Skeletal muscle tissue (tissue), 4 donors: ENCODE results near the gene SHISA3. TPM values are rescaled to one million over a fixed set of nuclear protein-coding genes. Genes with fewer than 3 reads are reported as not detected.

Experiments
- H3K27ac ChIP-seq: one replicate; pipeline ENCODE4 v1.7.0; 2013; ENCODE audit warnings: mild to moderate bottlenecking, low read depth, low read length, inconsistent platforms
- H3K27me3 ChIP-seq, 3 donors: one replicate each; pipeline ENCODE4 v1.7.0; 2013; ENCODE audit warnings: low read length in 3 of 3; ENCODE audit not compliant: control insufficient read depth in 3 of 3, insufficient read depth in 3 of 3
- H3K36me3 ChIP-seq, 3 donors: one replicate each; pipeline ENCODE4 v1.7.0; 2013; ENCODE audit warnings: low read length in 3 of 3; ENCODE audit not compliant: control insufficient read depth in 3 of 3, insufficient read depth in 3 of 3
- H3K4me1 ChIP-seq, 3 donors: one replicate each; pipeline ENCODE4 v1.7.0; 2013; ENCODE audit warnings: low read length in 3 of 3, mild to moderate bottlenecking in 3 of 3; ENCODE audit not compliant: control insufficient read depth in 3 of 3, insufficient read depth in 3 of 3
- H3K4me3 ChIP-seq, 3 donors: one replicate each; pipeline ENCODE4 v1.7.0; 2013; ENCODE audit warnings: low read length in 3 of 3
- H3K9ac ChIP-seq, 3 donors: one replicate each; pipeline ENCODE4 v1.7.0; 2013; ENCODE audit warnings: low read length in 3 of 3, mild to moderate bottlenecking in 3 of 3, moderate library complexity in 2 of 3, low read depth in 1 of 3
- H3K9me3 ChIP-seq, 3 donors: one replicate each; pipeline ENCODE4 v1.7.0; 2013; ENCODE audit warnings: low read length in 3 of 3; ENCODE audit not compliant: control insufficient read depth in 3 of 3
- total RNA-seq: library from RNA; depleted of rRNA; stranded (reverse); fragments of >200 nt; gene quantifications from one replicate; pipeline ENCODE4 v1.2.3, GENCODE V29; 2014
- donor health status: Osteomylitis.

Gene SHISA3
- total RNA-seq, 1 donor from 2014 or later, result 1.6 TPM

DNA sequence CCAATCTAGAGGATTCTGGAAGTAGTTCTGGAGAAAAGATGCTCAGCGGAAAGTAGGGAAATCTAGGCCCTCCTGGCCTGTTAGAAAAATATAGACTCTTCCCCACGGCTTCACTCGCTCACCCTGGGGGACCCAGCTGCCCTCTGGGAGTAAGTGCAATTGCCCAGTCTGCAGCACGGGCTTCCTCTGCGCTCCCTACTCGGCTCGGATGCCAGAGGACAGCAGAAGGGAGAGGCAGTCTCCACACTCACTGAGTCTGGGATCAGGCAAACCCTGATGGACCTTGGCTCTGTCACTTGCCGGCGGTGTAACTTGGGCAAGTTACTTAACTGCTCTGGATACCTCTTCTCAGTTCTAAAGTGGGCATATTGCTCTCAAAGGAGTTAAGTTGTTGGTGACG is 2.1 kb downstream of the SHISA3 start:
- Histone ChIP-seq H3K9ac (no peak overlapping the region), H3K9me3 (no peaks in the 10 kb centered on the region), H3K36me3 (no peaks in the 10 kb centered on the region), H3K4me1 (peaks cover 14 to 23% (median 21%) of the 10 kb centered on the region in 3 donors), H3K4me3 (peak overlapping the region in 2 of 3 donors; percentile 68 to 70), H3K27me3 (peaks cover 44 to 48% (median 47%) of the 10 kb centered on the region in 3 donors), H3K27ac (no peak overlapping the region)

DNA sequence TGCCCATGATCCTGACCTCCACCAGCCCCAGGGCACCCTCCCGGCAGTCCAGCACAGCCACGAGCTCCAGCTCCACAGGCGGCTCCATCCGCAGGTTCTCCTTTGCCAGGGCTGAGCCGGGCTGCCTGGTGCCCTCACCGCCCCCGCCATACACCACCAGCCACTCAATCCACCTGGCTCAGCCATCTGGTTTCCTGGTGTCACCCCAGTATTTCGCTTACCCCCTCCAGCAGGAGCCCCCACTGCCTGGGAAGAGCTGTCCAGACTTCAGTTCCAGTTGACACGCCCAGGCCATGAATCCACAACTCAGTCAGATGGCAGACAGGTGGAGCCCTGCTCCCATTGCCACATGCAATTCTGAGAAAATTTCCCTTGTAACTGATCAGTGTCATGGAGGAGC is 3.9 kb downstream of the SHISA3 start:
- H3K4me1 ChIP-seq, result peaks cover 14 to 23% (median 21%) of the 10 kb centered on the region in 3 donors
- H3K36me3 ChIP-seq, result no peaks in the 10 kb centered on the region
- no peaks in the 10 kb centered on the region for H3K9me3 ChIP-seq
- peaks cover 42 to 48% (median 46%) of the 10 kb centered on the region in 3 donors for H3K27me3 ChIP-seq
- H3K9ac ChIP-seq, result no peak overlapping the region
- H3K4me3 ChIP-seq, result no peak overlapping the region
- no peak overlapping the region for H3K27ac ChIP-seq

DNA sequence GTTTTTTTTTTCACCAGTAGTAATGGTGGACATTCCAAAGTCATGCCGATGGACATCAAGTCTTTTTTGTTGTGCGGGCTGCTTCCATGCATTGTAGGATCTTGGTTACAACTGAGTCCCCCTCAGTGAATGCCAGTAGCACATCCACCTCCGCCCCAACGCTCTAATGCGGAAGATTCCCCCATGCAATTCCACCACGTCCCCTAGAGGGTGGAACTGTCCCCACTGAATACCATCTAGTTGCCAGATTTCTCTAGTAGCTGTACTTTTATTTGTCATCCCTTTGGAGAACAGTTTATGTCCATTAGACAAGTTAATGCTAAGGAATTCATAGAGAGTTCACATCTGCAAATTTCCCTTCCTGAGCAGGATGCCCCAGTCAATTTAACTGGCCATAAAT is 6.7 kb downstream of the SHISA3 start:
- peaks cover 16 to 22% (median 22%) of the 10 kb centered on the region in 3 donors for H3K27me3 ChIP-seq

DNA sequence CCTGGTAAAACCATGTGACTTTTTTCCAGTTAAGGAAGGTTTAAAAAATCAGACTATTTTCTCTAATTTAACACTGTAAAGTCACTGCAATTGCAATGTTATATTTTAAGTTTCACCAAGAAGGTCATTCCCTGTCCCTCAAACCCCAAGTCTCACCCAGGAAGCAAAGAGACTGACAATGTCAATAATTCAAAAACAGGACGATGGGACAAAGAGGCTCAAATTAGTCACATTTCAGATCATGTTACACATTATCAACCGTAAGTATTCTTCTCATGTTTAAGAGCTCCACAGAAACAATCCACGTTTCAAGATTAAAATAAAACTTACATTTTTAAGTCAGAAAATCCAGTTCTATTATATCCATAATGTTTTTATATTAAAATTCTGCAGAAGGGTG is 13.2 kb downstream of the SHISA3 start:
- no peaks in the 10 kb centered on the region for H3K27me3 ChIP-seq
- no peak overlapping the region for H3K9ac ChIP-seq
- H3K4me3 ChIP-seq, result no peak overlapping the region
- no peaks in the 10 kb centered on the region for H3K4me1 ChIP-seq
- H3K36me3 ChIP-seq, result peaks cover 0 to 8% (median 6%) of the 10 kb centered on the region in 3 donors
- H3K9me3 ChIP-seq, result no peaks in the 10 kb centered on the region
- H3K27ac ChIP-seq, result no peak overlapping the region

More for the DNA sequence above, 6.7 kb downstream of the SHISA3 start:
- no peak overlapping the region for H3K4me3 ChIP-seq
- no peaks in the 10 kb centered on the region for H3K9me3 ChIP-seq
- H3K4me1 ChIP-seq, result peaks cover 0 to 5% (median 0%) of the 10 kb centered on the region in 3 donors
- H3K9ac ChIP-seq, result no peak overlapping the region
- H3K27ac ChIP-seq, result no peak overlapping the region
- H3K36me3 ChIP-seq, result no peaks in the 10 kb centered on the region

DNA sequence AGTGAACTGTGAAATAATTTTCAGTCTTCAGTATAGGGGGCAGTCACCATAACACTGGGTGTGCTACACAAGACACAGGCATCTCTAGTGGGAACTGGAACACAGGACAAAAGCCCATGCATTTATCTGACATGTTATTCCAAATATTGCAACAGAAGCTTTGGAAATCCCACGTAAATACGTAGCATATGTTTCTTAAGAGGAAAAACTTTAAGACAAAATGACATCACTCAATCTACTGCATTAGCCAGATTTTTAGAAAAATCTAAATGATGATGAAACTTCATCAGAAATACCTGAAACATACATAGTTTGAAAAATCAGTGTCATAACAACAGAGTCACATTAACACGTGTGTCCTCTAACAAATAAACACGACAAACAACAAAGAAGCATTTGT is 14.5 kb downstream of the SHISA3 start:
- Histone ChIP-seq H3K27ac (no peak overlapping the region), H3K4me1 (no peaks in the 10 kb centered on the region), H3K36me3 (peaks cover 0 to 8% (median 6%) of the 10 kb centered on the region in 3 donors), H3K9ac (no peak overlapping the region), H3K9me3 (no peaks in the 10 kb centered on the region), H3K4me3 (no peak overlapping the region), H3K27me3 (no peaks in the 10 kb centered on the region)

DNA sequence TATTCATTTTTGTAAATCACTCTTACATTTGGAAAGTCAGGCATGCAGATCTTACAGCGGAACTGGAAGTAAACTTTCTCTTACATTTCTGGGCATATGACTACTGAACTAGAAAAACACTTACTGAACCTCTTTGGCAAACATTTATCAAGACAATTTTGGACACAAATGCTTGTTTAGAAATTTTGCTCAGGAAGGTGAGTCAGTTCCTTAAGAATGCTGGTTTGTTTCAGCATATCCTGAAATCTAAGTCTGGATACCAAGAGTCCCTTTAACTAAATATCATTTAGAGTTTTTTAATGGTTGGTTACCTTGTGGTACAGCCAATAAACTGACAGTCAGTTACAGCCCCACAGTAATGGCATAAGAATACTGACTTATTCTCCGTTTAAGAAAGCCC is 15.0 kb downstream of the SHISA3 start:
- Histone ChIP-seq H3K4me1 (no peaks in the 10 kb centered on the region), H3K27me3 (no peaks in the 10 kb centered on the region), H3K9me3 (no peaks in the 10 kb centered on the region), H3K4me3 (no peak overlapping the region), H3K9ac (no peak overlapping the region), H3K27ac (peak overlapping the region; percentile 39), H3K36me3 (peaks cover 0 to 8% (median 6%) of the 10 kb centered on the region in 3 donors)

DNA sequence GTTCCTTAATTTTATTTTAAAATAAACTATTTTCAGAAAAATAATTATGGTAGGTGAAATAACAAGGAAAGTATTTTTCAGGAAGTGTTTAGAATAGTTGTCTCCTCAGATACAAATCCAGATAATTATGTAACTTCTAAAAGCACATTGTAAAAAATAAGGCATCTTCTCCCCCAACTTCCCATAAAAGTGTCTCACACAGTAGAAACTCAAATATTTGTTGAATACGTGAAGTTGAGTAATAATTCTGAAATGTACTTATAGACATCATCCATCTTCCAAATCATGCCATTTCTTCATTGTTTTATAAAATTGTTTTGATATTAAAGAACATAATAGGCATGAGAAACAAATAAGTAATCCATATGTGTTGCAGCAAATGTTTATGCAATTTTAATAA is 18.0 kb downstream of the SHISA3 start:
- Histone ChIP-seq H3K4me3 (no peak overlapping the region), H3K4me1 (no peaks in the 10 kb centered on the region), H3K27ac (no peak overlapping the region), H3K9me3 (no peaks in the 10 kb centered on the region), H3K9ac (no peak overlapping the region), H3K27me3 (no peaks in the 10 kb centered on the region), H3K36me3 (peaks cover 0 to 12% (median 10%) of the 10 kb centered on the region in 3 donors)

DNA sequence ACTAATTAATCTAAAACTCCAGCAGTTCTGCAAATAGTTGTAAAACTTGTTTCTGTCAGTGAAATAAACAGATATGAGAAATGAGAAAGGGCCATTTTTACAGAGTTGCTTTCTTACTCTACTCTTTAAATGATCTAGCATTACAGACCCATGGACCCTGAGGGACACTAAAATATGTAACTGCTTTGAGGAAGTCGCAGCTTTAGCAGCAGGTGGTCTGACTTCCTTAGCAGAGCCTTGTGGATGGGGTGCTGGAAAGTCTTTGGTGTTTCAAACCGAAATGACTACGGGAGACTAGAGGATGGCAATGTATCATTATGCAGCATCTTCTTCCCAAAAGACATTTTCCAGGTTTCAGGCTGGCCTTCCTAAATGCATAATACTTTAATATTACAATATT is 18.7 kb downstream of the SHISA3 start:
- no peaks in the 10 kb centered on the region for H3K4me1 ChIP-seq
- no peaks in the 10 kb centered on the region for H3K9me3 ChIP-seq

DNA sequence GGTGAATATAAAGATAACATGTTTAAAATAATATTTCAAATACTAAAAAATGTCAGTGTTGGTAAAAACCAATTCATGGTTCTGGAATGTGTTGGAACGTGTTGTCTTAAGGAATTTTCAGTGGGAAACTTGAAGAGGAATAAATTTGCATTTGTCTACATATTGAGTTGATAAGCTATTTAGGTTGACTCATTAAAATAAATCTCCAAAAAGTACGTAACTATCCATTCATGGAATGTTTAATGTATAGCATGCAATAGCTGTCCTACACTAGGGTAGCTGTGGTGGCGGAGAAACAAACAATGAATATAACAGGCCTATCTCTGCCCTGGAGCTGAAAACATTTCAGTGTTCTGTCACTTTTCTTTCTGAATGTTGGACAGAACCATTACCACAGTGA is 20.3 kb downstream of the SHISA3 start:
- H3K27me3 ChIP-seq, result no peaks in the 10 kb centered on the region
- peaks cover 8 to 24% (median 14%) of the 10 kb centered on the region in 3 donors for H3K36me3 ChIP-seq
- H3K27ac ChIP-seq, result no peak overlapping the region
- H3K4me3 ChIP-seq, result no peak overlapping the region
- H3K9ac ChIP-seq, result no peak overlapping the region
- H3K4me1 ChIP-seq, result no peaks in the 10 kb centered on the region
- no peaks in the 10 kb centered on the region for H3K9me3 ChIP-seq

More for the DNA sequence above, 18.7 kb downstream of the SHISA3 start:
- no peak overlapping the region for H3K9ac ChIP-seq
- no peak overlapping the region for H3K4me3 ChIP-seq
- peaks cover under 1 to 12% (median 10%) of the 10 kb centered on the region in 3 donors for H3K36me3 ChIP-seq
- H3K27ac ChIP-seq, result no peak overlapping the region
- H3K27me3 ChIP-seq, result no peaks in the 10 kb centered on the region

DNA sequence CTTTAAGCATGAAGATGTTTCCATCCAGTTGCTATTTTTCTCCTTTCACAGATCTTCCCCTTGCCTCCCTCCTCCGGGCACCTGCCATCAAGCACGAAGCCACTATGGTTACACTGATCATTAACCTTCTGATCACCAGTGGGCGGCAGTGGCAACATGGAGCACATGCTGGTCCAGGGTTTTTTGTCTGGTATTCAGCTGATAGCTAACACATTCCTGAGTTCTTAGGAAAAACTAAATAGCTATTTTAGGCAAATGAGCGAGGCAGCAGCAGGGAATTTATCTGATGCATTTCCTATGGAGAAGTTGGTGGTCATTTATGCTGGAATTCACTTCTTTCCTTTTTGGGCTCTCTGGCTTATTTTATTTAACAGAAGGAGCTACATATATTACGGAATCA is 22.9 kb downstream of the SHISA3 start:
- peaks cover 9 to 23% (median 12%) of the 10 kb centered on the region in 3 donors for H3K36me3 ChIP-seq
- no peak overlapping the region for H3K27ac ChIP-seq
- no peaks in the 10 kb centered on the region for H3K4me1 ChIP-seq
- H3K27me3 ChIP-seq, result no peaks in the 10 kb centered on the region
- H3K9me3 ChIP-seq, result no peaks in the 10 kb centered on the region
- no peak overlapping the region for H3K9ac ChIP-seq
- no peak overlapping the region for H3K4me3 ChIP-seq
